Stimulated activated CD8-positive, alpha-beta memory T cell treated with anti-CD3 and anti-CD28 coated beads, Interleukin-2, amount 100 ng/mL, for 48 hours (primary cell): Measurements from ENCODE around the gene ATG4C.
"Not testable (repeated sequence)": the region's sequence is repeated elsewhere in the genome, so short reads cannot be mapped to it uniquely, and the experiment has no call there.

ENCODE experiments used
- DNase-seq, 2 donors: peaks; one replicate each; pipeline ENCODE4 v3.0.0-alpha.2; 2020; ENCODE audit warnings: low read depth in 2 of 2

Gene ATG4C

DNA sequence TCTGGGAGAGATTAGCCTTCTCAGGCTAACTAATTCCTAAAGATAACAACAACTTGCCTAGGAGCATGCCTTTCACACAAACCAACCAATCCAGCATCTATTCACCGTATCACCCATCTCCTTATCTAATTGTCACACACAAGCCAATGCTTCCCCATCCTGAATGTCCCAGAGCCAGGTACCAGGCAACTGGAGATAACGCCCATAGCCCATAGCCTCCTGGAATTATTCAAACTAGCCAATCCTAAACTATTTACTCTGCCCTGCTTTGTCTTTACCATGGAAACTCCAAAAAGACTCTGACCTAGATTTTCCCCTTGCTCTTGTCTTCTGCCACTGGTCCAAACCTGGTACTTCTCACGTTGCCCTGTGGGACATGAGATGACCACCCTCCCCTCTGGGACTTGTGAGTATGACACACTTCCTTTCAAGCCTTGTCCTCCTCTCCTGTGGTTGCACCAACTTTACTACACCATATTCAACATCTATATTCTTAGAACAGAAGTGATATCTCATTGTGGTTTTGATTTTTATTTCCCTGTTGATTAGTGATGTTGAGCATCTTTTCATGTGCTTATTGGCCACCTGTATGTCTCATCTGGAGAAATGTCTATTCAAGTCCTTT, 8.8 kb upstream of the ATG4C start:
- no peak for DNase-seq

DNA sequence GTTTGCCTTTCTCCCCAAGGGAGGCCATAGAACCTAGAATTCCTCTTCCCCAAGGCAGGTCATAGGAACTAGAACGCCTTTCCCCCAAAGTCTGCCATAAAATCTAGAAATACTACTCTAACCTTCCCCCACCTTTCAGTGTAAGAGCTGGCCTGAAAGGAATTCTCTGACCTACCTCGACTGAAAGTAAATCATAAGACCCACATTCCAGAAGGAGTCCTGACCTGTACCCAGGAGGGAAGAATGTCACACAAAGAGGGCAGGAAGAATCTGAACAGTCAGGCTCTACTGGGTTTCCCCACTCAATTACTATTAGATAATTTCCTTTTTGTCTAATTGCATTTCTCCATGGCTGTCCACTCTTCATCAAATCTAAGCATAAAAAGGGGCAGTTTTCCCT, 5.7 kb upstream of the ATG4C start:
- DNase-seq, result no peak

DNA sequence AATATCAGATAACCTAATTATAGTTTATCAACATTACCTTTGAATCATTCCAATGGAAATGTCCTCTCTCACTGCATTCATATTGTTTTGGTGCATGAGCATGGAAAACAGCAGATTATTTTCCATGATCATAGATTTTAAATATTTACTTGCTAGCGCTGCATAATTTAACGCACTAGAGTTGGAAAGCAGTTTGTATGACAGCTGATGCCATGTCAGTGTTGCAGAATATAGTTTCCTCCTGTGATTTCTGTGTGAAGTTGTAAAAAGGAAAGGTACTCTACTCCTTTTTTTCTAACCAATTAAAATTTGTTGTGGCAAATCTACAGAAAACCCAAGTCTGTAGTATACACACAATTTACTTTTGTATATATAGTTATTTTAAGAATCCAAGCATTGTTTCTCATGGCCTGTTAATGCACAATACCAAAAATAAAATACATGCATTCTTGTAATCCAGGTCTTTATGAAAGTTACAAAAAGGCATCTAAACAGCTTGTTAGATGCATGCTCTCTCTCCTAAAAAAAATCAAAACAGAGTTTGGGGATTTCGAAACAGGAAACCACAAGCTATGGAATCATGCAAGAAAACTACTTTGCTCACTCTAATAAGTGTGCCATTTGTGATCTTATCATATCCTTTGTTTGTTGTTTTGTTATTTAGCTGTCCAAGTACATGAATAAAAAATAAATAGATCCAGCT, 1.9 kb upstream of the ATG4C start:
- DNase-seq, result no peak

DNA sequence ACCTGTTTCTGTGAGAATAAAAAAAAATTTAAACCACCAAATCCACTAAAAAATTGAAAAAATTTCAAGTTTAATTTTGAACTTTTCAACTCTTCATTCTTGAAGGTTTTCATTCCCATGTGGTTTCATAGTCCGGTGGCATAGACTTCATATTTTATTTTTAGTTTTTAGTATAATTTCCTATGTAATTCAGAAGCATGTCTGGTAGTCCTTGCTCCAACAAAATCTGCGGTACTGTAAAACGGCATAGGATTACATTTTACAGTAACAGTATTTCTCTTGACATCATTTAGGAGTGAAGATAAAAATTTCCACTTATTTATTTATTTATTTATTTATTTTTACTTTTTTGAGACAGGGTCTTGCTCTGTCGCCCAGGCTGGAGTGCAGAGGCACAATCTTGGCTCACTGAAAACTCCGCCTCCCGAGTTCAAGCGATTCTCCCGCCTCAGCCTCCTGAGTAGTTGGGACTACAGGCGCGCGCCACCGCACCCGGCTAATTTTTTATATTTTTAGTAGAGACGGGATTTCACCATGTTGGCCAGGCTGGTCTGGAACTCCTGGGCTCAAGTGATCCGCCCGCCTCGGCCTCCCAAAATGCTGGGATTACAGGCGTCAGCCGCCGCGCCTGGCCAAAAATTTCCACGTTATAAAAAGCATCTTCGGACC, 1.3 kb upstream of the ATG4C start:
- not testable (repeated sequence) for DNase-seq

DNA sequence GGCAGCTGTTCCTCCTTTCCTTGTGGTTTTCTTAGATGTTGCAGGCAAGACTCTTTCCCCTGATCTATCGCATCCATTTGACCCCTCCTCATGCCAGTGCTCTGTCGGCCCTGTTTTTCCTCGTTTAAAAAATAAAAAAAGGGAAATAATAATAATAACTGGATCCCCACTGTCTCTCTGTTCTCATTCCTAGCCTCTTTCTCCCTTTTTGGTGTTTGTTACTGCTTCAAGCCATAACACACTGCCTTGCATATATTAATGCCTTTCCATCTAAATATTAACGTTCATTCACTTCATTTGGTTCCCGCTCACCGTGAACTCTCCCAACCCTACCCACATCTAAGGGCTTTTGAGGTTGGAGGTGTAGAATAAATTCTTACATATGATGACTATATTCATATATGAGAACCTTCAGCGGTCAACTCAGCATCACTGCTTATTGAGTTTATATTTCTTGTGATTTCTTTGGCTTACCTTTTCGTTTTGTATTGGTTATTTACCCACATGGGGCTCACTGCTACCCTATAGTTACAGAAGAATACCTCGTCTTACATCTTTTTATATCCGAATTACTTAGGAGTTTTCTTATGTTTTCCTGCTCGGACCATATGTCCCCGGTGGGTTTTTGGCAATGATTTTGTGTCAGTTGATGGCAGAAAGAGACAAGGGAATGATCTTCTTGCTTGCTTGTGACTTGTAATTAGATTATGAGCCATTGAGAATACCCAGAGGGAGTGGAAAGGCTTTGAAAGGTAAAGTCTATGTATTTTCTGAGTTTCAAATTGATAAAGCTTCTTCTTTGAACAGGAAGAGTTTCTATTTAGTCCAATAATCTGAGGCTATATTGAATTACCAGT, 805 bp downstream of the ATG4C start:
- no peak for DNase-seq

DNA sequence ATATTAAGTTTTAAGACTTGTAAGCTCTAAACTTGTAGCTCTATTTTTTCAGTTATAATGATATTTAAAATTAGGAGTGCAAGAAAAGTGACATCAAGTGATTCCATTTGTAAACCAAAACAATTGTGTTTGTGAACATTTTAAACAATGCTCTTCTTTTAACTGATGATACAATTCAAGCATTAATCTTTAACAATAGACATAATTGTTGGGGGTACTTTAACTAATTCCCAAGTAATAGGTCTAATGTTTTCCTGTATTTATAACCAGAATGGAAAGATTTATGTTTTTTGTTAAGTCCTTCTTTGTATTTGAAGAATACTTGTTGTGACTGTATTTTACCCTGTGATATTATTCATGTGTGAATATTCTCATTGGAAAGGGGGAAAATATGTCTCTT, 6.8 kb downstream of the ATG4C start:
- DNase-seq, result no peak

DNA sequence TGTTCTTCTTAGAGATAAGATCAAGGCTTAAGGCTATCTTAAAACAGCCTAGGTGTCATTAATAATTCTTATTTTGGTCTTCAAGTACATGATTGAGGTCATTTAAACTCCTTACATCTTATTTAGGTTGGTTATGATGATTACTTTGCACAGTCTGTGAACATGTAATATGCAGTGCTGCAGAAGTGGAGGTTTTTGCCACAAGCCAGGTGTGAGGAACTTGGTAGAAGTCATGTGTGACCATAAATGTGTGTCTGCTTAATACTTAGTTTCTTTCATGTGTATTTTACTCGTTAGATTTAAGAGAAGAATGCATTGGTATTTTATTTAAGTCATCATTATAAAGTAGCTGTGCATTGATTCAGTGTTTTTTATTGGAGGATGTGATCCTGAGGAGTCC, 10.1 kb downstream of the ATG4C start:
- no peak for DNase-seq

DNA sequence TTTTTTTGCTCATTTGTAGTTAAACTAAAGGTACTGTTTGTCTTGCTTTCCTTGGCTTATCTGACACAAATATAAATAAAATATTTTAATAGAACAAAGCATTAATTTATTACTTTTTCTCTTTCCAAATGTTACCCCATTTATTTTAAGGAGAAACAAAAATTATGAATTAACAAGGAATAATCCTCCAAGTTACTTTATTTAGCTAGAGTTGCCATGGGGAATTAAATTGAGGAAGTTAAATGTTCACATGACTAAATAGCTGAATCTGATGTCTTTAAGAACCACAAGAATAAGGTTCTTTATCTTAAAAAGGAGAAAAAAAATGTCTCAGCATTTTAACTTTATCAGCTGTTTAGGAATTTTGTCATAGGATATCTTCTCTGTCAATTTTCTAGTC, 12.3 kb downstream of the ATG4C start:
- no peak for DNase-seq

DNA sequence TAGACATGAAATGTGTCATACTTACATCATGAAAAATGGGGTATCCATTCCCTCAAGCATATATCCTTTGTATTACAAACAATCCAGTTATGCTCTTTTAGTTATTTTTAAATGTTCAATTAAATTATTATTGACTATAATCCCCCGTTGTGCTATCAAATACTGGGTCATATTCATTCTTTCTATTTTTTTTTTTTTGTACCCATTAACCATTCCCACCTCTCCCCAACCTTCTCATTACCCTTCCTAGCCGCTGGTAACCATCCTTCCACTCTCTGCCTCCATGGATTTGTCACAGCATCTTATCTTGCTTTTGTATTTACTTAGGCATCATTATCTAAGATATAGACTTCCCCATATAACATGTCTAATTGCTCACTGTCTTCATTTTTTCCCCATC, 15.8 kb downstream of the ATG4C start:
- DNase-seq, result no peak

DNA sequence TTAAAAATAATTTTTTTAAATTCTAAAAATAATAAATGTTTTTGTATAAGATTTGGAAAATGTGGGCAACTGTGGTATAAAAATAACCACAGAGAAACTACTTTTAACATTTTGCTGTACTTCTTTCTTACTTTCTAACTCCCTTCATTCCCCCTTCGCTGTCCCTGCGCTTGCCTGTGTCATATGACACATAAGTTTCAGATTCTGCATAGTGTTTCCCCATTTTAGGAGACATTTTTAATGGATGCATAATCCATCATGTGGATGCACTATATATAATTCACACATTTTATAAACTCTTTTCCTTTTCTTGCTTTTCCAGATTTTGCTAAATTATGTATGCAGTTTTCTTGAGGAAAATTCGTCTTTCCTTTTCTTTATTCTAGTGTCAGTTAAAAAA, 16.3 kb downstream of the ATG4C start:
- no peak for DNase-seq

DNA sequence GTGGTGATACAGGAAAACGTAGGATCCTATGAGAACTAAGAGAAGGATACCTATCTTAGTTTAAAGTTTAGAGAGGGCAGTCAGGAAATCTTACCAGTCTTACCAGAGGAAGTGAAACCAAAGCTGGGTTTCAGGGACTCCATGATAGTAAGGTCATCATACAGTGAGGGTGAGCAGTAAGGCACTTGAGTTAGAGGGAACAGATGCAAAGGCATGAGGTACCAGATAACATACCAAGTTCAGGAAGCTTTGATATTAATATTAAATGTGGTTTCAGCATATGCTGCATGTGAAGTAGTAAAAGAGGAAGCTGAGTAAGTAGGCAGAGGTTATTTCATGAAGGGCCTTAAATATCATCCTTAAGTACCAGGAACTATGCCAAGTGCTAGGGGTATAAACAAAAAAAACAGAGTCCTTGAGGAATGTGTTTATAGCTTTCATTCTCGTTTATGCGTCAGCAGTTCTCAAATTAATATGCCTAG, 16.9 kb downstream of the ATG4C start:
- DNase-seq, result no peak

DNA sequence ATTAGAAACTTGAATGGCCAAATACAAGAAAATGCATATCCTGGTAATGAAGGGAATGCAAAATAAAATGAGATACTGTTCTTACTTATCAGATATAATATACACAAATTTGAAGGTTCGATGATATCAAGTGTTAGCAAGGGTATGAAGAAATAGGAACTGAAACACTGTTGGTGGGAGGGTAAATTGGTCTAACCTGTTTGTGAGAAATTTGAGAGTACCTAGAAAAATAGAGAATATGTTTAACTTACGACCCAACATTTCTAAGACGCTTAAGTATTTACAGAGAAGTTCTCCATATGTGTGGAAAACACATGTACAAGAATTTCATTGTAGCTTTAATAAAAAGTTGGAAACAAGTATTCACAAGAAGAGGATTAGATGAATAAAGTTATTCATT, 25.9 kb downstream of the ATG4C start:
- DNase-seq, result no peak

DNA sequence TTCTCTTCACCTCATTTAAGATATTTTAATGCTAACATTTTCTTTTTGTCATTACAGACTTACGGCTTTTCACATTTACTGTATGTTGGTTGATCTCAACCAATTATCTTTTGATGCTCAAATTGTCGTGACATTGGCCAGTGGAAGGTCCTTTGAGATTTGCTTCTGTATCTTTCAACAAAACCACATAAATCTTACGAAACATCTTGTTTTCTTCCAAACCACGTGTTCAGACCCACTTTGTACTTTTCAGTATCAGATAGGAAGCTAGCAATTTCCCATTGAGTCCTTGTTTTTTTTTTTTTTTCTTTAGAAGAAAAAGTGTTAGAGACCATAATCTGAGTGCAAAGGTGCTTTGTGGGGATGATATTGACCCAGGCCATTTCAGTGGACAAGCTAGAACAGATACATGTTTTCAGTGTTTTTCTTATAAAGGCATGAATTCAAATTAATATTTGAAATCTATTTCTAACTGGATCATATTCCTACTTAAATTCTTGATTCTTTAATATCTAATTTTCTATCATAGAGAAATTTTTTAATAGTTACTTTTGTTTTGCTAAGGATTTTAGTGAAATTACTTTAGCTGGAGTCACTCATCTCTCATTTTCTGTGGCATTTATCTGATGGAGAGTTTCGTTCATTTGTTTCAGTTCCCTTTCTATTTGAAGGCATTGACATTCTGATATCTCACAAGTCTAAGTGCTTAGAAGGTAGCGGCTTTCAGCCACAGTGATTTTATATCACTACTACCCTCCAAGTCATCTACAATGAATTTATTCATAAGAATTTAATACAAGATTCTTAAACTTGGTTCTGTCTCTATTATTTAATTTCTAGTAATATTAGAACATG, 26.7 kb downstream of the ATG4C start:
- no peak for DNase-seq

DNA sequence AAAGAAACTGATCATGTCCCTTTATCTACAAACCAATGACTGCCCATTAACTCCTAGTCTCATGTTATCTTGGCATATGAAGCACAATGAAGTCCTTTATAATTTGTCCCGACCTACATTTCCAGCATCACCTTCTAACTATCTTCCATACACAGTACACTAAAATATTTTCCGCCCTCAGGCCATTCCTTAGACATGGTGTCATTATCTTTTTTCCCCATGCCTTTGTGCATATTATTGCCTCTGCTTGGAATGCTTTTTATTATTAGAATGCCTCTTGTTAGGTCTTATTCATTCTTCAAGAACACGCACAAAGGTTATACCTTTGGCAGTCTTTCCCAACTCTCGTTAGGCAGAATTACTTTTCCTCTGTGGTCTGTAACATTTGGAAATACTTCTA, 39.6 kb downstream of the ATG4C start:
- no peak for DNase-seq

DNA sequence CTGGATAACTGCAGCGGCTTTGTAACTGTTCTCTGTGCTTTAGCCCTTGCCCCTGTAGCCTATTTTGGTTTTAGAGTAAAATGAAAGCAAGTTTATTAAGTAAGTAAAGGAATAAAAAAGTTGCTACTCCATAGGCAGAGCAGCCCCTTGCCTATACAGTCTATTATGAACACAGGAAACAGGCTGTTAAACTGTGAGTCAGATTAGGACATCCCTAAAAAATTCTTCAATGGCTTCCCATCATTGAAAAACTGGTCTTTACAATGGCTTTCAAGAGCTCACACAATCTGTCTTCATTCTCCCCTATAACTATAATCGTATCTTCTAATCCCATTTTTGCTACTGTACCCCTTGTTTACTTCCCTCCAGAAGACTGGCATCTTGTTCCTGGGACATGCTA, 43.0 kb downstream of the ATG4C start:
- no peak for DNase-seq

DNA sequence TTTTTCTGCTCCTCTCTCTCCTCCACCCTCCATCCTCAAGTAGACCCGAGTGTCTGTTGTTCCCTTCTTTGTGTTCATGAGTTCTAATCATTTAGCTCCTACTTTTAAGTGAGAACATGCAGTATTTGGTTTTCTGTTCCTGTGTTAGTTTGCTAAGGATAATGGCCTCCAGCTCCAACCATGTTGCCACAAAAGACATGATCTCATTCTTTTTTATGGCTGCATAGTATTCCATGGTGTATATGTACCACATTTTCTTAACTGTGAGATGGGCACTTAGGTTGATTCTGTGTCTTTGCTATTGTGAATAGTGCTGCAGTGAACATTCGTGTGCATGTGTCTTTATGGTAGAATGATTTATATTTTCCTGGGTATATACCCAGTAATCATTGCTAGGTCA, 43.9 kb downstream of the ATG4C start:
- DNase-seq, result not testable (repeated sequence)

DNA sequence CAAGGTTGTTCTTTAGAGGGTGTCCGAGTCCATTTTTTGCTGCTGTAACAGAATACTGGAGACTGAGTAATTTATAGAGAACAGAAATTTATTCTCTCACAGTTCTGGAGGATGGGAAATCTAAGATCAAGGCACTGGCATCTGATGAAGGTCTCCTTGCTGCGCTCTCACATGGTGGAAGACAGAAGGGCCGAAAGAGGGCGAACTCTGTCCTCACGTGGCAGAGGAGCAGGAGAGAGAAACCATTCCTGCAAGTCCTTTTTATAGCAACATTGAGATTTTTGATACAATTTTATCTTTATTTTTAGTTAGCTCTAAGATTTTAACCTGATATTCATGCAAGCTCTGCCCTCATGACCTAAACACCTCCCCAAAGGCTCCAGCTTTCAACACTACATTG, 48.3 kb downstream of the ATG4C start:
- no peak for DNase-seq

DNA sequence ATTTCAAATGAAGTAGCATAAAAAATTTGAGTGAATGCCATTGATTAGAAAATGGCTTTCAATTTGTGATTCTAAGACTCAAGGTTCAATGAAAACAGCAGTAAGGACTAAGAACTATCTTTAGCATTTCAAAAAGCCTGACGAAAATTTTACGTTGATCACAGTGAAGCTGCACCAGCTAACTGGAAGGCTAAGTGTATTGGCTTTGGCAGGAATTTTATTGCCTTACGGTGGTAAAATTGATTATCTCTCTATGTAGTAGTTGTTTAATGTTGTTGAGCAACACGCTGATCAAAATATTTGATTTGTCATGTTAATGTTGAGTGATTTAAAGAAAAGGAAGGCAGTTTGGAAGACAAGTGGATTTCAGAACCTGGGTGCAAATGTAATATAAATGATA, 49.6 kb downstream of the ATG4C start:
- no peak for DNase-seq

DNA sequence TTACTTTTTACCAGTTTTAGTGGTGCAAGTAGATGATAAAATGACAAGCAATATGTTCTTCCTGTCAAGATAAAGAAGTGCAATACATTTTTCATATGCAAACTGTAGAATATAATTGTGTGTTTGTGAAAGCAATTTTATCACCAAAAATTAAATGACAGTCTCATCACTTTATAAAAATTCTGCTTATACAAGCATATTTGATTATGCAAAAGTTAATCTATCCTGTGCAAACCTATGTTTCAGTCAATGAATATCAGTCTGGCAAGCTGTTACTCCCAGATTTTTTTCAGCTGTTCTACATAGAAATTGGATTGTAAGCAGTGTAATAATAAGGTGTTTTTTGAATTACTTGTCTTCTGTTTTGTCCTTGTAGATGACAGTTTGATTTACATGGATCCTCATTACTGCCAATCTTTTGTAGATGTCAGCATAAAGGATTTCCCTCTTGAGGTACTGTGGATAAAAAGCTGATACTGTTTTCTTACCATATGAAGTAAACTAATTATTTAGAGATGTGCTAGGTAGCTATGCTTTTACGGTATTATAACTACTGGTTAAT, 50.5 kb downstream of the ATG4C start:
- DNase-seq, result no peak

DNA sequence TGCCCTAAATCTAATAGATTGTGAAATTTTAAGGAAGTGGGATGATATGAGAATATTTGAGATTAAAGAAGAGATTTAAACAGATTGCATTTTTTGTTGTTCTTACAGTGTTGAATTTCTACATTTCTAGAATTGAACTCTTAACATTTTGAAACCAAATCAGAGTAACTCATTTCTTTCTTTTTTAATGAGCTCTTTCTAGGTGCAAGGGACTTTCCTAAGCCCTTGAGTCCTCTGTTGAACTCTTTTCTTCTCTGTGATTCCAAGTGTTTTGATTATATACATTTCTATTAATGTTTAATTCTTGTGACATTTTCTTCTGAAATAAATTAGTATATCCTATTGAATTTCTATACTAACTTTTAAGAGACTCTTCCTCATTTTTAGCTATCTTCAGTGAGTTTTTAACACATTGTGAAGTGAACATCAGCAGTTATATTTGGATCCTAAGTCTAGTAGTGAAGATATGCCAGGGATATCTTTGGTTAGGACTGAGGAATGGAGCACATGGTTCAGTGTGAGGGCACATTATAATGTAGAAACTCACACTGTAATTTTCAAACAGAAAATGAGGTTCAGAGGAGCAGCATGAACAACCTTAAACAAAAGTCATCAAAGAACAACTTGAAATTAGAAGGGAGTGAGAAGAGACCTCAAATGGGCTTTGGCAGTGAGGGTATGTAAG, 53.1 kb downstream of the ATG4C start:
- no peak for DNase-seq
